HepG2 (cell line): ENCODE results near the gene HIVEP2. TPM values are rescaled to one million over a fixed set of nuclear protein-coding genes. Genes with fewer than 3 reads are reported as not detected.

Experiments
- ATAD3A ChIP-seq: sonication (generic); formaldehyde crosslinking; IDR thresholded peaks from 2 replicates; pipeline ENCODE4 v1.4.0; 2020; ENCODE audit warnings: missing genetic modification reagents
- ETV6 ChIP-seq: sonication (generic); formaldehyde crosslinking; conservative IDR thresholded peaks from 2 replicates; pipeline ENCODE4 v1.4.0; 2020; ENCODE audit warnings: missing genetic modification reagents
- GZF1 ChIP-seq: sonication (generic); formaldehyde crosslinking; IDR thresholded peaks from 2 replicates; pipeline ENCODE4 v1.5.1; 2020; ENCODE audit warnings: mild to moderate bottlenecking, missing genetic modification reagents
- KIAA2018 ChIP-seq: sonication (generic); formaldehyde crosslinking; IDR thresholded peaks from 2 replicates; pipeline ENCODE4 v1.5.0; 2020; ENCODE audit warnings: mild to moderate bottlenecking, missing genetic modification reagents, borderline replicate concordance
- SKI ChIP-seq: fragments of 450-650 bp; IDR thresholded peaks from one replicate; pipeline ENCODE4 v1.6.1; 2018; ENCODE audit warnings: mild to moderate bottlenecking; ENCODE audit not compliant: partially characterized antibody
- THAP9 ChIP-seq: sonication (generic); formaldehyde crosslinking; IDR thresholded peaks from 2 replicates; pipeline ENCODE4; 2020; ENCODE audit warnings: missing genetic modification reagents, mild to moderate bottlenecking, borderline replicate concordance
- ZBTB38 ChIP-seq: sonication (generic); formaldehyde crosslinking; IDR thresholded peaks from 2 replicates; pipeline ENCODE4 v1.5.1; 2020; ENCODE audit warnings: mild to moderate bottlenecking, missing genetic modification reagents
- ZMAT5 ChIP-seq: sonication (generic); formaldehyde crosslinking; IDR thresholded peaks from 2 replicates; pipeline ENCODE4 v1.5.0; 2020; ENCODE audit warnings: mild to moderate bottlenecking, low read depth, missing genetic modification reagents, borderline replicate concordance
- ZNF24 ChIP-seq: fragments of 450-650 bp; IDR thresholded peaks from 2 replicates; pipeline ENCODE4 v1.6.1; 2017; ENCODE audit warnings: antibody characterized with exemption, mild to moderate bottlenecking
- ZSCAN12 ChIP-seq: sonication (generic); formaldehyde crosslinking; IDR thresholded peaks from 2 replicates; pipeline ENCODE4 v1.9.0; 2021; ENCODE audit warnings: mild to moderate bottlenecking, missing genetic modification reagents
- polyA plus RNA-seq, 8 experiments: library from polyadenylated mRNA; depleted of rRNA in 3 of 8; stranded (reverse) in 7 of 8; unstranded in 1 of 8; fragments of >200 nt; fragmentation: Illumina TruSeq in 4 of 8; extraction: Trizol in 4 of 8; gene quantifications; 2 replicates each; pipeline versions ENCODE4 v1.2.1 to v1.2.3, GENCODE V29; 2011 to 2016; ENCODE audit warnings: low read depth in 4 of 8, missing spikeins in 1 of 8, mixed read lengths in 1 of 8; ENCODE audit not compliant: insufficient read depth in 1 of 8
- total RNA-seq, 5 experiments: library from RNA; depleted of rRNA; stranded (reverse); fragments of >200 nt; fragmentation: Illumina TruSeq; extraction: Trizol; gene quantifications; 2 replicates each; pipeline ENCODE4 v1.2.3, GENCODE V29; 2016; ENCODE audit warnings: low read depth in 1 of 5

HIVEP2 gene
- total and polyA plus RNA-seq, 2 of the 13 experiments (the other 11 are each of a cell fraction or from before 2014, with no cell fraction given): 3.4 to 12.9 TPM

- TF ChIP-seq KIAA2018 (CRISPR knock-in tag) (no peak), ZMAT5 (CRISPR knock-in tag) (no peak), ZBTB38 (CRISPR knock-in tag) (no peak), ZSCAN12 (no peak), SKI (no peak), ZNF24 (no peak), ETV6 (CRISPR knock-in tag) (no peak), ATAD3A (CRISPR knock-in tag) (no peak), THAP9 (no peak), GZF1 (CRISPR knock-in tag) (no peak)
These were observed 49.0 kb upstream of the HIVEP2 start (continued) for GRCh38 chr6:142993977-142994376.
